ENCODE data around the gene ZC3H7A. TPM values are rescaled to one million over a fixed set of nuclear protein-coding genes. Genes with fewer than 3 reads are reported as not detected.

ZC3H7A gene
- total RNA-seq, 1 experiment from 2014 or later: 63.5 TPM

- peaks cover 34% of the 10 kb centered on the region for H3K36me3 ChIP-seq (ENCODE audit: low read depth)
These were observed 39.7 kb upstream of the ZC3H7A start for GRCh38 chr16:11836650-11837244.

GRCh38 chr16:11835891-11836649, 39.0 kb upstream of the ZC3H7A start:
- ChIA-PET POLR2A (ENCODE audit: unreplicated experiment) (no interaction called here), CTCF (interaction anchor here (0.6 kb wide), 2 partner anchors 189 to 1064 kb away, joined by 3 to 9 read pairs; no protein-coding TSS in a partner anchor)
- DNase-seq: no peak
- H3K4me2 ChIP-seq: no peak overlapping the region
- H2AFZ ChIP-seq: no peak overlapping the region
- peaks cover 40% of the 10 kb centered on the region for H4K20me1 ChIP-seq (ENCODE audit: insufficient read depth)
- no peaks in the 10 kb centered on the region for H3K79me2 ChIP-seq (ENCODE audit: low read depth)
- no peaks in the 10 kb centered on the region for H3K9me2 ChIP-seq (ENCODE audit: insufficient read depth)
- no peaks in the 10 kb centered on the region for H3K27me3 ChIP-seq (ENCODE audit: insufficient read depth, low read depth)
- no peak overlapping the region for H3K4me3 ChIP-seq
- peaks cover 59% of the 10 kb centered on the region; the same call in 1 of the 2 replicates for H3F3A ChIP-seq (ENCODE audit: insufficient read depth, low read depth)
- H3K36me3 ChIP-seq (ENCODE audit: low read depth): peaks cover 28% of the 10 kb centered on the region
- H3K9me3 ChIP-seq (ENCODE audit: insufficient read depth, low read depth): no peaks in the 10 kb centered on the region
- intact Hi-C loops (cut with micrococcal nuclease; ENCODE audit: unreplicated experiment): no loop called here
- BruUV-seq (replicated peaks): no TSS peak
- H3K27ac ChIP-seq: no peak overlapping the region
- 0 out of 2 replicates have a peak, but pooled peaks cover 8% of the 10 kb centered on the region for H3K4me1 ChIP-seq (replicated peaks; ENCODE audit: insufficient read depth)
- TF ChIP-seq CTCF (conservative IDR thresholded peaks at IDR 0.05) (no peak), EZH2 (IDR thresholded peaks at IDR 0.05; ENCODE audit: low read depth) (no peak)

More at GRCh38 chr16:11836650-11837244, 39.7 kb upstream of the ZC3H7A start:
- no peak for DNase-seq
- Histone ChIP-seq H3K27me3 (ENCODE audit: insufficient read depth, low read depth) (no peaks in the 10 kb centered on the region), H3F3A (ENCODE audit: insufficient read depth, low read depth) (peaks cover 61% of the 10 kb centered on the region; the same call in 1 of the 2 replicates), H2AFZ (no peak overlapping the region), H3K4me1 (replicated peaks; ENCODE audit: insufficient read depth) (0 out of 2 replicates have a peak, but pooled peaks cover 8% of the 10 kb centered on the region), H3K4me3 (no peak overlapping the region), H4K20me1 (ENCODE audit: insufficient read depth) (peaks cover 47% of the 10 kb centered on the region), H3K4me2 (no peak overlapping the region), H3K9me3 (ENCODE audit: insufficient read depth, low read depth) (no peaks in the 10 kb centered on the region), H3K9me2 (ENCODE audit: insufficient read depth) (no peaks in the 10 kb centered on the region), H3K27ac (no peak overlapping the region), H3K79me2 (ENCODE audit: low read depth) (no peaks in the 10 kb centered on the region)
- CTCF ChIA-PET: interaction anchor here (0.6 kb wide), 1 partner anchor 1063 kb away, joined by 3 read pairs; no protein-coding TSS in a partner anchor
- no TSS peak for BruUV-seq (replicated peaks)
- POLR2A ChIA-PET (ENCODE audit: unreplicated experiment): no interaction called here
- intact Hi-C loops (cut with micrococcal nuclease; ENCODE audit: unreplicated experiment): no loop called here
- TF ChIP-seq EZH2 (IDR thresholded peaks at IDR 0.05; ENCODE audit: low read depth) (no peak), CTCF (conservative IDR thresholded peaks at IDR 0.05) (no peak)

- no peaks in the 10 kb centered on the region for H3K79me2 ChIP-seq (ENCODE audit: low read depth)
- no peak overlapping the region for H3K4me2 ChIP-seq
- no peaks in the 10 kb centered on the region for H3K27me3 ChIP-seq (ENCODE audit: insufficient read depth, low read depth)
- 0 out of 2 replicates have a peak, but pooled peaks cover 8% of the 10 kb centered on the region for H3K4me1 ChIP-seq (replicated peaks; ENCODE audit: insufficient read depth)
- no peaks in the 10 kb centered on the region for H3K9me2 ChIP-seq (ENCODE audit: insufficient read depth)
- TF ChIP-seq CTCF (conservative IDR thresholded peaks at IDR 0.05) (no peak), EZH2 (IDR thresholded peaks at IDR 0.05; ENCODE audit: low read depth) (no peak)
- peaks cover 39% of the 10 kb centered on the region for H4K20me1 ChIP-seq (ENCODE audit: insufficient read depth)
- peaks cover 26% of the 10 kb centered on the region for H3K36me3 ChIP-seq (ENCODE audit: low read depth)
- H3K4me3 ChIP-seq: no peak overlapping the region
- no TSS peak for BruUV-seq (replicated peaks)
- POLR2A ChIA-PET (ENCODE audit: unreplicated experiment): no interaction called here
- CTCF ChIA-PET: interaction anchor here (0.5 kb wide), 1 partner anchor 362 kb away, joined by 5 read pairs; no protein-coding TSS in a partner anchor
- peaks cover 59% of the 10 kb centered on the region; the same call in 1 of the 2 replicates for H3F3A ChIP-seq (ENCODE audit: insufficient read depth, low read depth)
- no peaks in the 10 kb centered on the region for H3K9me3 ChIP-seq (ENCODE audit: insufficient read depth, low read depth)
- no peak overlapping the region for H2AFZ ChIP-seq
- H3K27ac ChIP-seq: no peak overlapping the region
- intact Hi-C loops (cut with micrococcal nuclease; ENCODE audit: unreplicated experiment): no loop called here
- DNase-seq: no peak
These were observed 38.3 kb upstream of the ZC3H7A start for GRCh38 chr16:11835309-11835708.
